GM21737 (cell line): Measurements from ENCODE around the gene NKX6-2.
"Not testable (repeated sequence)": the region's sequence is repeated elsewhere in the genome, so short reads cannot be mapped to it uniquely, and the experiment has no call there.

Experiments
- ATAC-seq: cut with Tn5 transposase; IDR thresholded peaks from one replicate; pipeline ENCODE4 v1.9.1; 2021; ENCODE audit warnings: mild to moderate bottlenecking, moderate library complexity; ENCODE audit not compliant: unreplicated experiment

The NKX6-2 gene

DNA sequence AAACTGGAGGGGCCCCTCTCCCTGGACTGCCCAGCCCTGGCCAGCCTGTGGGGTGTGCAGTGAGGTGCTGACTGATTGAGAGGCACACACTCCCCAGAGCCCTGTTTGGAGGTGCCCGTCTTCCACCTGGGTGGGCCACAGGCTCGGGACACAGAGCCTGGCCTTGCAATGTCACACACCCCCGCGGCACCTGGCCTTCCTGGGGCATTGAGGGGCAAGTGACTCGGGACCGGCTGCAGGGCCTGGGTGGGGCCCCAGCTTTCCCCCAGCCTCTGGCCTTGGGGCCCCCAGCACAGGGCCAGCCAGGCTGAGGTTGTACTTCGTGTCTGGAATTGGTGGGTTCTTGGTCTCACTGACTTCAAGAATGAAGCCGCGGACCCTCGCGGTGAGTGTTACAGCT lies 13.9 kb upstream of the NKX6-2 start:
- ATAC-seq = no peak

DNA sequence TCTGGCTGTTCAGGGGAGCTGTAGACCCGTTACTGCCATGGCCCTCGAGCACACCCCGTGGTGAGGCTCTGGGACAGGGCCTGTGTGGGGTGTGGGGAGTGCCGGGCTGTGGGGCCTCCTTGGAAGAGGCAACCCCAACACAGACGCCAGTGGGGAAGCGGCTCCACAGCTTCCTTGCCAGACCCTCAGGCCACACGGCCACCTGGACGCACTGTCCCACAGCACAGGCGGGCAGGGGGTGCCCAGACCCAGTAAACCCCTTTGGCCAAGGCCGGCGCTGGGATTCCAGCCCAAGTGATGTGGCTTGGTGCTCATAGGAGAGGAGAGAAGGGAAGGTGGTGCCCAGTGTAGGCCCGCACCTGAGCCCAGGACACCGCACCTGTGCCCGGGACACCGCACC lies 12.9 kb upstream of the NKX6-2 start:
- ATAC-seq = no peak

DNA sequence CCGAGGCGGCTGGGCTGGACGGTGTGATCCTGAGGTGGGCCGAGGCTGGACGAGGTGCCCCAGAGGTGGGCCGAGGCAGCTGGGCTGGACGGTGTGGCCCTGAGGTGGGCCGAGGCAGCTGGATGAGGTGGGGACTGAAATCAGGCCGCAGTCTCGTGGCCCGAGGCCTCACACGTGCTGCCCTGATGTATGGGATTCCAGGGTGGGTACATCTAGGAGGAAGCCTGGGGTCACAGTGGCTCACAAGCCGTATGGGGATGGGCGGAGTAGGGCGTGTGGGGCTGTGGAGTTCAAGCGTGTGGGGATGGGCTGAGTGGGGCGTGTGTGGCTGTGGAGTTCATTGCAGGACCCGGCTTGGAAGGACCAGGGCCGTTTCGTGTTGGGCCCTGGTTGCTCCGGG lies 12.5 kb upstream of the NKX6-2 start:
- no peak for ATAC-seq

DNA sequence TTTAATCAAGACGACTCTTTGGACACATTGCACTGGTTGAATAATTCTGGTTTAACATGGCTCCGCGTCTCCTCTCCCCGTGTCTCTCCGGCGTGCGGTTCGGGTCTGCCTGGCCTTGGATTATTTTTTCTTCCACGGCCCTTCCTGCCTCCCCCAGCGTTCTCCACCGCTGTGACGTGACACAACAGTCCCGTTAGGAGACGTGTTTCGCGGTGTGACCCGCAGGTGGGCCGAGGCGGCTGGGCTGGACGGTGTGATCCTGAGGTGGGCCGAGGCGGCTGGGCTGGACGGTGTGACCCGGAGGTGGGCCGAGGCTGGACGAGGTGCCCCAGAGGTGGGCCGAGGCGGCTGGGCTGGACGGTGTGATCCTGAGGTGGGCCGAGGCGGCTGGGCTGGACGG lies 12.0 kb upstream of the NKX6-2 start:
- ATAC-seq = not testable (repeated sequence)

DNA sequence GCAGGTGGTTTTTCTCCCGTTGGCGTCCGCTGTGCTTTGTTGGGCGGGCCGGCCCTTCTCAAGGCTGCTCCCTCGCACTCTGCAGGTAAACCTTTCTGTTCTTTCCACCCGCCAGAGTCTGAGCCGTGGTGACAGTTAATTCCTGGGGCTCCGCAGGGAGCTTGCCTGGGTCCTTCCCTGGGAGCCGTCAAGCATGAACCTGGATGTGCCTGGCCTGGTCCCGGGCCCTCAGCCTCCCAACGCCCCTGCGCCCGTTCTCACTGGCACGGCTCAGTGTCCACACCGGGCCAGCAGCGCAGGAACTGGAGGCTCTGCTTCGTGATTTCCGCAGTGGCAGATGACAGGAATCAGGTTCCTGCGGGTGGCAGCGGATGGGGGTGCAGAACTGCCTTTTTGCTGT lies 10.9 kb upstream of the NKX6-2 start:
- no peak for ATAC-seq

DNA sequence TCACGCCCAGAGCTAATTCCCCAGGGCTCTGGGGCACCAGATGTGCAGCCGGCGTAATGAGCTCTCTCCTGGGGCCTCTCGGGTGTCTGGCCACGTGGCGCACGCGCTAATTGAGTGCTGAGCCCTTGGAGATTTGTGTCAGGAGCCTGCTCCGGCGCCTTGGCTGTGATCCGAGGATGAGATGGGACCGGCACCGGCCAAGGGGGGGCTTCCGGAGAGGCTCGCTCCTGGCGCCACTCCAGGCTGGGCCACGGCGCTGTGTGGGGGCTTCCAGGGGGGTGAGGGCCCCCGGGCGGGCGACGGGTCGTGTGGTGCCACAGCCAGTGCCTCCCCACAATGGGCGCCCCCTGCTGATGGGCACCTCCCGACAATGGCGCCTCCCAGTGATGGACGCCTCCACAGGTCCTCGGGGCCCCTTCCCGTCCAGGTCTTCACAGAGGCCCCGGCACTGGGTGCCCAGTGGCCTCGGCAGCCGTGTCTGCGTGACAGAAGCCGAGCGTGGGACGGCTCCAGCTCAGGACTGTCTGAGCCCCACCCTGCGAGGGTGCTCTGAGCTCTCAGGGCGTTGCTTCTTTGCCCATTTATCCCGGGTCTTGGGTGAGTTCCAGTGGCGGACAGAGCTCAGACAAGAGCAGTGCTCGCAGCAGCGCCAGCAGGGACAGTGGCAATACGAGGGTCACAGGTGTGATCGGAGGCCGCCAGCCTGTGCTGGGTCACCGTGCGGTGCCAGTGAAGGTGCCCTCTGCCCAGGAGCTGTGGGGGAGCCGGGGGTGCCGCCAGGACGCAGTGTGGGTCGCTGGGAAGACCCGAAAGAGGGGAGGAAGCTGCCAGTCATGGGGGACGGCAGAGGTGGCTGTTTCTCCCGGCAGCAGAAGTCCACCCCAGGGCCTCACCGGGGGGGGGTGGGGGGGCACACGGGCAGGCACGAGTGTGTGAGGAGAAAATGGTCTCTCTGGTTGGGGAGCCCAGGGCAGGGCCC lies 8.2 kb upstream of the NKX6-2 start:
- no peak for ATAC-seq

DNA sequence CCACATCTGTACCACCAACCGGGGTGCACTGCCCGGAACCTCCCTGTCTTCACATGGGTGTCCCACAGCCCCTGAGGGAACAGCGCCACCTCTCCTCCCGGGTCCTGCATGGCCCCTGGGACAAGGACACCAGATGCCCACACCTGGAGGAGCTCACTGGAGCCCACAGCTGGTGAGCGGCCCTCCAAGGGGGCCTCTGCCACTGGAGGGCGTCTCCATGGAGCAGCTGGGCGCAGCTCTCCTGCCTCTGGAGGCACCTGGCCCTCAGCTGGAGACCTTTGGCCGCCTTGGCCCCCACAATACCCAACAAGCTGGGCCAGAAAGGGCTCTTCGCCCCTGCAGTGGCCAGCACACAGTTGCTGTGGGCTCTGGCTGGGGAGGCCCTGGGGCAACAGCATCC lies 7.3 kb upstream of the NKX6-2 start:
- no peak for ATAC-seq

DNA sequence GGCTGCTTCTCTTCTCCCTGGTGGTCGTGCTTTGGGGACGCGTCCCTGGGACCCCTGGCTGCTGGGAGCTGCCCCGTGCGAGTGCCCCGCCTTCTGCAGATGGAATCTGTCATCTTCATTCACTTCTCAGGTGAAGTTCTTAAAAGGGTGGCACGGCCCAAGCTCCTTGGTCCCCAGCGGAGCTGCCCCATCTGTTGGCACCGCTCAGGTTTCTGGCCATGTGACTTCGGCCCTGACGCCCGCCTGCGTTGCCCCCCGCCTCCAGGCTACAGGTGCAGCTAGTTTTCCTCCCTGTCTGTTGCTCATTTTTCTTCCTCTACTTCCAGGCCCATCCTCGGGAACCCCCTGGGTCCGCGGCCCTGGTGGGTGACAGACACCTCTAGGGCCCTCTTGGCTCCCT lies 6.8 kb upstream of the NKX6-2 start:
- ATAC-seq = no peak

DNA sequence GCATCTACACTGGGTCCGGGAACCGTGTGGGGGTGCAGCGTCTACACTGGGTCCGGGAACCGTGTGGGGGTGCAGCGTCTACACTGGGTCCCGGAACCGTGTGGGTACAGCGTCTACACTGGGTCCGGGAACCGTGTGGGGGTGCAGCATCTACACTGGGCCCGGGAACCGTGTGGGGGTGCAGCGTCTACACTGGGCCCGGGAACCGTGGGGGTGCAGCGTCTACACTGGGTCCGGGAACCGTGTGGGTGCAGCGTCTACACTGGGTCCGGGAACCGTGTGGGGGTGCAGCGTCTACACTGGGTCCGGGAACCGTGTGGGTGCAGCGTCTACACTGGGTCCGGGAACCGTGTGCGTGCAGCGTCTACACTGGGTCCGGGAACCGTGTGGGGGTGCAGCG lies 6.2 kb upstream of the NKX6-2 start:
- not testable (repeated sequence) for ATAC-seq

DNA sequence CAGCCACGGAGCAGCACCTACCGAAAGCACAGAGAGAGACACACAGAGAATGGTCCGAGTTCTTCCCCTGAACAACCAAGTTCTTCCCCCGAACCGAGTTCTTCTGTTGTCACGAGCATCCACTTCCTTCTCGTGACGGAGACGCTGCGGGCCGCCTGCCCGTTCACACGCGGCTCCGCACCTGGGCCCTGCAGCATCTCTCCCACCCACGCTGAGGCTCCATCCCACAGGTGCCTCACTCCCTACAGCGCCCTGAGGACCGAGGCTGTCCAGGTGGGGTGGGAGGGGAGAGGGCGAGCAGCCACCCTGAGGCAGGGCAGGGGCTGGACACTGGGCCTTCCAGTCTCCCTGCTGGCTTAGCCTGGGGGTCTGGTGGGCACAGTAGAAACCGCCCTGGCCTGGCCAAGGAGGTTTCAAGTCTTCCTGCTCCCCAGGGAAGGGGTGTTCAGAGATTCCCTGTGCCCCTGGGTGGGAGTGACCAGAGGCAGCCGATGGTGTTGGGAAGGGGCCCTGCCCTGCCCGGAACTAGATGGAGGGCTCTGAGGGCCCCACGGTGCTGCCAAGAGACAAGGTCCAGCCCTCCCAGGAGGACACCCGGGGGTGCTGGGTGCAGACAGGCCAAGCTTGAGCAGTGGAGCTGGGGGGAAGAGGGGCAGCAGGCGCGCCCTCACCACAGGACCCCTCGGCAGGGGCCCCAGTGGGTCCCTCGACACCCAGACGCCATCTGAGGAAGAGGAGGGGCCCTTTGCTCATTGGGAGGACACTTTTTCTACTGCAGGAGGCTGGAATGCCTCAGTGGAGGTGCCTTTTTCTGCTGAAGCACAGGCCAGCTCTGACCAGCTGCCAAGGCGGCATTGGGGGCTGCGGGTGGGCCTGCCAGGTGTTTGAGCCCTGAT lies 5.2 kb upstream of the NKX6-2 start:
- no peak for ATAC-seq

DNA sequence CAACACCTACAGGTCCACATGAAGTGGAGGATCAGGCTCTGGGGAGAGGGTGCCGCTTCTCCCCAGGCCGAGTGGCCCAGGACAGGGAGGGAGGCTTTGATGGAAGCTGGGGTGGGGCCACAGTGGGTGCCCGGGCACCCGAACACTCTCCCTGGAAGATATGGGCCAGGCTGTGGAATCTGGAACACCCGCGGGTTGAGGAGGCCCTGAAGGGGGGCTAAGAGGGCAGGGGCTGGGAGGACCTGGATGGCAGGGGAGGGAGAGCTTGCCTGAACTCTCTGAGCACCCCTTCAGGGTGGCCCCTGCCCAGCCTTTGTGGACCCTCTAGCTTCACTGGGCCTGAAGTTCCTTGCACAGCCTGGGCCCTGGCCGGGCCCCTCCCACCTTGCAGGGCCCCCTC lies 4.5 kb upstream of the NKX6-2 start:
- ATAC-seq = no peak

DNA sequence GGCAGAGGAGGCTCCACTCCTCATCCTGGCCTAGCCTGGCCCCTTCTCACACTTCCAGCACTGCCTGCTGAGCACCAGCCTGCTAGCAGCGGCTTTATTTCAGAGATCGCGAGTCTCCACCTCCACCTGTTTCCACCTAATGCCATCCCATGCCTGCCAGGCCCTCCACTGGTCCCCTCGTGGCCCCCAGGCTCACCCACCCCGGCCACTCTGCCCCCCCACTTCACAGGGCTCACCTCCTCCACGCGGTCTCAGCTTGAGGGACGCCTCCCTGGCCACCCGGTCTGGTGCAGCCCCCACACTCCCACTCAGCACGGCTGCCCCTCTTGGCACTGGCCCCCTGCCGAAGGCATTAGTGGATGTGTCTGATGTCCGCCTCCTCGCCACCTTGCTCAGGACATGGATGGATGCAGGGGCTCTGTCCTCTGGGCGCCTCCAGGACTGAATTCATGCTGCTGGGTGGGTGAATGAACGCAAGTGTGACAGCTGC lies 3.8 kb upstream of the NKX6-2 start:
- ATAC-seq = no peak

DNA sequence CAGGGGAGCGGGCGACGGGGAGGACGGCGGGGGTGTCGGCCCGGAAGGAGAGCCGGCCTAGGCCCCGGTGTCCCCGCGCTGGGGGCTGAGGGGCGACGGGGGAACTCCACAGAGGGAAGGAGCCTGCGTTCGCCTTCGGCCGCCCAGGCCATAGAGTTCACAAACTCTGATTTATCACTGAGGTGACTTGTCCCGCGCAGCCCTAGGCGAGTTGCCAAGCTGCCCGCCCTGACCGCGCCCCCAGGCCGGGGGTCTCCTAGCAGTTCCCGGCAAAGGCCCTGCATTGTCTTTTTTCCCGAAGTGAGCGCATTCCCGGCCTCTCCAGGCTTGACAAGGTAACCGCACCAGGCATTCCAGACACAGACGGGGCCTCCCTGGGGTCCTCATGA lies 2.9 kb upstream of the NKX6-2 start:
- ATAC-seq = no peak

DNA sequence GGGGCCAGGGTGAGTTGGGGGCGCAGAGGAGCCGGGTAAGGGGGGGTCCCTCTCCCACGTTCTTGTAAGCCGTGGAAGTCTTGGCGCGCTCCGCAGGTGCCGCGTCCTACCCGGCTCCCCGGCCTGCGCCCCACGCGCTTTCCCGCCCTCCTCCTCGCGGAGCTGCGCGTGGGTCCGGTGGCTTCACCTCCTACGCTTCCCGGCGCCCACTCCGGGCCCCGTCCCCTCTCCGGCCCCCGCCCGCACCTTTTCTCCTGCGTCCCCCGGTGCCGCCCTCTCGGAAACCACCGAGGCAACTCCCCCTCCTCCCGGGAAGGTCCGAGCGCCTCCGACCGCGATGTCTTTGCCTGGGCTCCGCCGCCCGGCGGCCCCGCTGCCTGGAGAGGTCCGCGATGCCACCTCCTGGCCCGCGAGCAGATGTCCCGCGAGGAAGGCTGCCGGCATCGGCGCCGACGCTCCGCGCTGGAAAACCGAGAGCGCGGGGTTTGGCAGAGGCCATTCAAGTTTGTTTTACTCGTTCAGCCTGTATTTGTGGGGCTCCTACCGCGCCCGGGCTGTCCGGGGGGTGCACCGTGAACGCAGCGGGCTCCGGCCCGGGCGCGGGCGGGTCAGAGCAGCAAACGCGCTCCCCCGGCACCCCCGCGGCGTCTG lies 2.4 kb upstream of the NKX6-2 start:
- ATAC-seq = no peak

DNA sequence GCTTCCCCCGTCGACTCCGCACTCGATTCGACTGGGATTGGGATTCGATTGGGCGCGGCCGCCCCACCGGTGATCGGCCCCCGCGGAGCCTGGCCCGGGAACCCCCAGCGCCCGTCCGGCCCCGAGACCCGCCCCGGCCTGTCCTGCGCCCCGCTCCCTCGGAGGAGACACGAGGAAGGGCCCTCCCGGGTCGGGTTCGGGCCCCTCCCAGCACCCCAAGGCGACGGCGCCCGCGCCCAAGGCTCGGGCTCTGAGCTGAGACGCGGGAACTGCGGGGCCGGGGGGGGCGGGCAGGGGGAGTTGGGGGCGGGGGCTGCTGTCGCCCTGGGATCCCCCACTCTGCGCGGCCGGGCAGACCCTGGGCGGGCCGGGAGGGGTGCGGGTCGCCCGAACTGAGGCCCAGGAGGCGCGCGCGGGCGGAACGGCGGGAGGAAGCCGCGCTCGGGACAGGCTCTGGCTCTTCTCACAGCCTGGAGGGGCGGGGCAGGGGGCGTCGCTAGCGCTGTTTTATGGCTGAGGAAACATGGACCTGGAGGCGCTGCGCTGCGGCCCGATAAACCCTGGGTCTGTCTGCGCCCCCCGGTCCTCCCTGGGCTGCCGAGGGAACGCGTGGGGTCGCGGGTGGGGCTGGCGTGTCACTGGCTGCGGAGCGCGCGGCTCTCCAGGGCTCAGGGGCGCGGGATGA lies 1.7 kb upstream of the NKX6-2 start:
- no peak for ATAC-seq

DNA sequence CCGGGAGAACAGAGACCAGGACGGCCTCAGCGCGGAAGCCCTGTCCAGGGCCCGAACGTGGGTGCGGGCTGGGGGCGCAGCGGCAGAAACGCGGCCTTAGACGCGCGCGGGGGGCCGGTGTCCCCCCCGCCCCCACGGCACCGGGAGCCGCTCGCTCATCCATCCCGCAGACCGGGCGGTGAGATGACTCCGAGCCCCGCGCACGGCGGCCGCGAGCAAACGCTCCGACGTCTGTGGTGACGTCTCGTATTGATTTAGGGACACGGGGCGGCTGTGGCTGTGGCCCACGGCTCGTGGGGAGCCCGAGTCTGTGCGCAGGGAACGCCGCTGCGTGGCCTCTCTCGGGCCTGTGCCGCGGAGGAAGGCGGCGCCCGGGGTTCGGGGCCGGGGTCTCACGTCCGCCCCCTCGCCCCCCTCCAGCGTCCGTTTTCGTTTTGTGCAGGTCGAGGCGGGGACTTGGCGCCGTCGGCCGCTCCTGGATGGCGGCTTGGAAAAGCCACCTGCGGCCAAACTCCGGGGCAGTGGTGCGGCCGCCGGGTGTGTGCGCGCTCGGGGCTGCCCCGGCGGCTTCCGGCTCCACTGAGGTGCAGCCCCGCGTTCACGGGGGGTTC lies 1.0 kb upstream of the NKX6-2 start:
- no peak for ATAC-seq

DNA sequence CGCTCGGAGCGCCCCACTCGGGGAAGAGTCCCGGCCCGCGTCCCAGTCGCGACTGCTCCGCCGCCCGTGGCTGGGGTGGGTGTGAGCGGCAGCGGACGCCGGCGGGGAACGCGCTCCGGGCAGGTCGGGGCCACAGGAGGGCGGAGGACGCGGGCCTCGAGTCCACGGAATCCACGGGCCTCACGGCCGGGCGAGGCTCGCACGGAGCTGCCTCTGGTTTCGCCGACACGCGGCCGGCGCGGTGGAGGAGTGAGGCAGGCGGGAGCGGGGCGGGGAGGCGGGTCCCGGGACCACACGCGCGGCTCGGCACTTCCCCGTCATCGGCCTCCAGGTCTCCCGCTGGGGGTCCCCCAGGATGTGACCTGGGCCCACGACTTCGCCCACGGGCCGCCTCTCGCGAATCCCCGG lies 533 bp upstream of the NKX6-2 start:
- ATAC-seq = no peak

DNA sequence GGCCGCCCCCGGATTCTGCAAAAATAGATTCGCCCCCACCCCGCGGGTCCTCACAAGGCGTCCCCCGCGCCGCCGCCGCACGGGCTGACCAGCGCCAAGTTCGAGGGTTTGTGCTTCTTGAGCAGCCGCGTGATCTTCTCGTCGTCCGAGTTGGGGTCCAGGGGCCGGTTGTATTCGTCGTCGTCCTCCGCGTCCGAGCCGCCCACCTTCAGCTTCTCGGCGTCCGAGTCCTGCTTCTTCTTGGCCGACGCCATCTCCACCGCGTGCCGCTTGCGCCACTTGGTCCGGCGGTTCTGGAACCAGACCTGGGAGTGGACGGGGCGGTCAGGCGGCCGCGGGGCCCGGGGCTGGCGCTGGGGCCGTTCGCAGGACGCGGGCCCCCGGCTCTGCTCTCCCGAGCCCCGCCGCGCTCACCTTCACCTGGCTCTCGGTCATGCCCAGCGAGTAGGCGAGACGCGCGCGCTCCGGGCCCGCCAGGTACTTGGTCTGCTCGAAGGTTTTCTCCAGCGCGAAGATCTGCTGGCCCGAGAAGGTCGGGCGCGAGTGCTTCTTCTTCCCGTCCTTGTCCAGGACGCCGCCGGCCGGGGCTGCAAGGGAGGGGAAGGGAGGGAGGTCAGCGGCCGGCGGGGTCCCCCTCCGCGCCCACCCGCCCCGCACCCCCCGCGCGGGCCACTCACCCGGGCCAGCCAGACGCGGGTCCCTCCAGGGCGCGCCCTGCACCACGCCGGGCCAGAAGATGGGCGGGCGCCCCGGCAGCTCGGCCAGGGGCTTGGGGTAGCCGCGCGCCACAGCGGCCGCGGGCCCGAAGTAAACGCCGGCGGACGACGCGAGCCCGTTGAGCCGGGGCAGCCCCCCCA lies 853 bp downstream of the NKX6-2 start:
- ATAC-seq = no peak
